ENCODE data around the gene SPHKAP.
"Not testable (repeated sequence)": the region's sequence is repeated elsewhere in the genome, so short reads cannot be mapped to it uniquely, and the experiment has no call there.

SPHKAP gene

GRCh38 chr2:228102949-228103348, 78.5 kb downstream of the SPHKAP start:
- no peak for DNase-seq

- DNase-seq, result no peak
Observed at GRCh38 chr2:228094377-228094921, 87.0 kb downstream of the SPHKAP start.

GRCh38 chr2:228092056-228092455, 89.4 kb downstream of the SPHKAP start:
- DNase-seq, result no peak

- DNase-seq, result no peak
Observed at GRCh38 chr2:228086561-228086960, 94.9 kb downstream of the SPHKAP start.

GRCh38 chr2:228084717-228085116, 96.8 kb downstream of the SPHKAP start:
- no peak for DNase-seq

GRCh38 chr2:228083131-228083530, 98.4 kb downstream of the SPHKAP start:
- DNase-seq, result no peak

- DNase-seq, result no peak
Observed at GRCh38 chr2:228082571-228082970, 98.9 kb downstream of the SPHKAP start.

GRCh38 chr2:228079194-228079593, 102.3 kb downstream of the SPHKAP start:
- DNase-seq, result no peak

DNA sequence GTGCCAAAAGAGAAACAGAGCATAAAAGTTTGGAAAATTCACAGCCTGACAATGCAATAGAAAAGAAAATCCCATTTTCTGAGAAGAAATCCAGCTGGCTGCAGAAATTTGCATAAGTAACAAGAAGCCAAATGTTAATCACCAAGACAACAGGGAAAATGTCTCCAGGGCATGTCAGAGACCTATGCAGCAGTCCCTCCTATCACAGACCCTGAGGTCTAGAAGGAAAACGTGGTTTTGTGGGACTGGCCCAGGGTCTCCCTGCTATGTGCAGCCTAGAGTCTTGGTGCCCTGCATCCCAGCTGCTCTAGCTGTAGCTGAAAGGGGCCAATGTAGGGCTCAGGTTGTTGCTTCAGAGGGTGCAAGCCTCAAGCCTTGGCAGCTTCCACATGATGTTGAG, 104.8 kb downstream of the SPHKAP start:
- DNase-seq, result not testable (repeated sequence)

- no peak for DNase-seq
Observed at GRCh38 chr2:228072669-228073068, 108.8 kb downstream of the SPHKAP start.

DNA sequence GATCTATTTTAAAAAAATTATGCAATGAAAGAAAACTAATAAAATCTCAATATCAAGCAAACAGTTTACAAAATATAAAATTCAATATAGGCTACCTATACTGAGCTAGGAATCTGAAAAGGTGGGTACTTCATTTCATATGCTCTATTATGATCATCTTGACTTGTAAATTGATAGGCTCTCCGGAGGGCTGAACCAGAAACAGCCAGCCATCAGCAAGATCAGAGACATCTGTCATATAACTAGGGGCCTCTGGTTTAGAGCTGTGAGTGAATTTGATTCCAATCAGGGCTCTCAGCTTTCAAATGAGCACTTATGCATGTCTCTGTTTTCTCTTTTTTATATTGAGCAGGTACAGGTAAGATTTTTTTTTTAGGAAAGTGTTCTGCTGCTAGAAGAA, 114.2 kb downstream of the SPHKAP start:
- DNase-seq, result no peak

DNA sequence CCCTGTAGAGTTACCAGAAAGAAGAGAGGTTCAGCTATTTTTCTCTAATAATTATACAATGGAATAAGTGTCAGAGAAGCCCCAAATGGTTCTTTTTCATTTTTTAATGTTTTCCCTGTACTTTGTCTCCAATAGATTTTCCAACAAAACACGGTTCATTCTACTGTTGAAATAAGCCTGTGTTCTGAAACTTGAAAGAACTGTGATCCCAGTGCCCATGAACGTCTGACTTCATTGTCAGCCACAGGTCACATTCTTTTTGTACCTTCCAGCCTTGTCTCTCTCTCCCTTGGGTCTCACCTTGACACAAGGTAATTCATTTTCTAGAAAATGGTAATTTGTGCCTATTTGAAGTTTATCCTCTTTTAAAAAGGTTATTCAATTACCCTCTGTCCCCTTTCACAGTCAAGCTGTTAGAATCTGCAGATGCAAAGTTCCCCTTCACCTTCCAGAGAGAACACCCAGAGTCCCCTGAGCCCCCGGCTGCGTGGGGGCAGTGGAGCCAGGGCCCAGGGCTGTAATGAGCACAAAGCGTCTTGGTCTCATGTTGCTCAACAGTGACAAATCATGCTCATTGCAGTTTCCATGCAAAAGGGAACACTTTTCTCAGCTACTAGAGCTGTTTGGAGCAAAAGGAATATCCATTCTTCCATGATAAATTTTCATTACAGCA, 115.2 kb downstream of the SPHKAP start:
- DNase-seq, result no peak

GRCh38 chr2:228065686-228066085, 115.8 kb downstream of the SPHKAP start:
- DNase-seq, result no peak

DNA sequence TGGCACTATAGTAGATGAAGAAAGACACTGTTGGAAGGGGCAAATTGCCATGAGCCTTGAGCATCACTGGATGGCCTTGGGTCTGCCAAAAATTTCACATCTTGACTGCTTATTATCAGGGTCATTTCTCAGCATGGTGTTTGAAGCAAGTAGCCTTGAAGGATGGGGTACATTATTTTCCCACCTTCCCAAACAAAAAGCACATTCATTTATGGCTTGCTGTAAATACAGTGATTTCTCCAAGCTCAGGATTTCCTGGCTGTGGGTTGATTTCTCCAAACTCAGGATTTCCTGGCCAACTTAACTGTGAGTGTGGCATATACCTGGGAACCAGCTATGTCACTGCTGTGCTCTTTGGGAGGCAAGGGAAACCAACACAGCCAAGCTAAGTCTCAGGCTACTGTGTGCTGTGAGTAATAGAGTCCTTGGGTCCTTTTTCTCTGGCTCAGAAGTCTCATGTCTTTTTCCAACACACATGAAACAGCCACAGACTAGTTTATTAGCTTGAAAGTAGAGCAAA, 116.6 kb downstream of the SPHKAP start:
- no peak for DNase-seq

DNA sequence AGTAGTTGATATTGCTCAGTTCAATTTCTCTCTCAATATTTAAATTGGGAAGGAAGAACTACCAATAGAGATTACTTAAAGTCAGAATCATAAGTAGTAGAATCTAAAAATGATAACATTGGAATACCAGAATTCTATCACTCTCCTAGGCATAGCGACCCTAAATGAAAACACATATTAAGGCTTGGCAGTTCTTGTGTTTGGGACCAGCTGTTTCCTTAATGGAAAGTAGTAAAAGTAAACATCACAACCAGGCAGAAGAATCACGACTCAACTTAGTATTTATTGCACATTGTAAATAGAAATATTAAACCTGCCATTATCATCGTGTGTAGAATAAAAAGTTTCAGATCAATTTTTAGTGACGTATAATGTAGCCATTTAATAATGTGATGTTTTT, 117.5 kb downstream of the SPHKAP start:
- DNase-seq, result no peak

GRCh38 chr2:228063558-228063957, 117.9 kb downstream of the SPHKAP start:
- DNase-seq, result no peak

GRCh38 chr2:228059735-228060134, 121.8 kb downstream of the SPHKAP start:
- DNase-seq, result no peak

DNA sequence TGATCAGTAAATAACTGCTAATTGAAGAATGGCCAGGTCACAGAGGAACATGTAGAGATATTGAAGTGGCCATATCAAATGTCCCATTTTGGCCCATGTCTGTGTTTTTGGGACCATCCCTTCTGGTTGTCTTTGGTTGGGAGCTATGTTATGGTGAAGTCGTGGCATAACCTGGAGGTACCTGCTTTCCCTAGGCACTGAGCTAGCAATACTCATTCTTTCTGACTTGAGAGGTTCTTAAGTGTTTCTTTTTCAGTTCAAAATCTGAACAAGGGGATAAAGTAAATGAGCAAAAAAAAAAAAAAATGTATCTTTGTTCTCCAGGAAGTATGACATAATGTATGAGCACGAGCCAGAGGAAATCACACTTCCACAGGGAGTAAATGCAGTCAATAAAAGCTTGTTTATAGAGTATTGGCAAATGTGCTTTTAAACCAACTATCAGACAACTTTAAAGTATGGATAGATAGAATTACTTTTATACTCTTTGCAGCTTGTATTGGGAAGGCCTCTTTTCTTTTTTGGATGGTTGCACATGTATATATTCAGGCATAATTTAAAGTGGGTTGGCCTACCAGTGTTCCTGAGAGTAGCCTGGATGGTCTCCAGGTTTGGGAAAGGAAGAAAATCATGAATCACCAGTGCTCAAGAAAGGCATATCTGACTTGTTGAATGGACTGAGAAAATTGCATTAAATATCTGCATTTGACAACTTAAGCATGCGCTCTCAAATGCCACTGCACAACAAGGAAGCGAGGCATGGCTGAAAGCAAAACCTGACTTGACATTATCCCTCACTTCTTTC, 125.0 kb downstream of the SPHKAP start:
- DNase-seq, result no peak

DNA sequence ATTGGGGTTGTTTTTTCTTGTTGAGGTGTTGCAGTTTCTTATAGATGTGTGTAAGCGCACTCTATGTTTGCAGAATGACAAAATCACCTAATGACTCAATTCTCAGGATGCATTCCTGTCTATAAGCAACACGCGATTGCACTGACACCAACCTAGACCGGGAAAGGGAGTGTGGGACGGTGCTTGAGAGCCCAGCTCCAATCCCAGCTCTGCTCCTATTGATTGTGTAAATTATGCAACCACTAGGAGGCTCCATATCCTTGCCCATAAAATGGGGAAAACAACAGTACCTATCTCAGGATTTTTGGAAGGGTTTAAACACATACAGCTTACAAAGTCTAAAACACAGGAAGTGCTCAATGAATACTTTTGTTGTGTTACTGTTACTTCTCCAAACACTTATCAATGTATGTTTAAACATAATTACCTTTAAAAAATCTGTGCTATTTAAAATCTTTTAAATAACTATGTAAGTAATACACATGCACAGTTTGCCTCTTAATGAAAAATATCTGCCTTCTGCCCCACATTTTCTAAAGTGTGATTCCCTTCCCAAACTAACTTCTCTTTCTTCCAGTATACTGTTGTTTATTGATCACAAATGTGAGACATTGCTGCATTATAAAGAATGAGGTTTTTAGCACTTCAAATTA, 132.5 kb downstream of the SPHKAP start:
- DNase-seq, result peak in 1 of 2 experiments; percentile 33

DNA sequence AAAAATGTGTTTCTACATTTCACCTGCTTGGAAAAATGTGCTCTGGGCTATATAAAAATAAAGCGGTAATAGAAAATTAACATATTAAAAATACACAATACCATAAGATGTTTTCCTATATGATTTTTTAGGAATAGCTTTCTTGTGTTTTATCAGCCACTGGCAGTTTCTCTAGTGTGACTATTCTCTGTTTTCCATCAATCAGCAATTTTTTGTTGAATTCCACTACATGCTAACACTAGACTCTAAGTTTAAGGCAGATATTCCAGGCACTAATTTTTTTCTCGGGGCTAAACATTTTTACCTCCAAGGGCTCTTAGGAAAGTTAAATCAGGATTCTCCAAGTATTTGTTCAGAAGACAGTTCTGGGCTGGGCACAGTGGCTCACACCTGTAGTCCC, 140.5 kb downstream of the SPHKAP start:
- no peak for DNase-seq

DNA sequence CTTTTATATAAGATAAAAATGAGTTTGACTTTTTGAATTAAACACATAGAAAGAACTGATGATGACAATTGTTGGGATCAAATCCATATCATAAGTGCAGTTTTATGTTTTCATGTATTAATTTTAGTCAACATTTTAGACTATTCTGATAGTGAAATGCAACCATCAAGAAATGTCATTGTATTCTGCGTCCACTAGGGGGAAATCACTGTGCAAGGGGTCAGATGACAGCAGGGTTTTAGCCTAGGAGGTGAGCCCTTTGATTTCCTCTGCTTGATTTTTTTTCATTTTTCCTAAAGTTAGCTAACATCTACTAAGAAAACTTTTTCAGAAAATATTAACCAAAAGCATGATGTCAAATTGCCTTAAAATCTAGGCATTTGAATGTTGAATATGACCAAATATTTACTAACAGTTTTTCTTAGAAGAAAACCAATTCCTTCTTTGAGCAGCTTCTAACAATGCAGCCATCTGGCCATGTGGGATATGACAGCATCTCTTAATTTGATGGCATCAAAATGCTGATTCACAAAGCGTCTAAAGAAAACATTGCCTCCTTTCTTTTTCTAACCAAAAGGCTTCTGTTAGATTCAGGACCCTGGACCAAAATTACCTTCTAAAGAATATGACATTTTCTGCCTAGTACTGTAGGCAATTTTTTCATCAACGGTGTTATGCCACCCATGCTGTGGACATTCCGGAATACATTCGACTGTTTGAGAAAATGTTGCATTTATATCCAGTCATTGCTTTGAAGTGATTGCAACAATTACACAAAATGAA, 141.5 kb downstream of the SPHKAP start:
- DNase-seq, result peak in 1 of 2 experiments; percentile 4

- DNase-seq, result peak in 1 of 2 experiments; percentile 1
Observed at GRCh38 chr2:228038967-228039366, 142.5 kb downstream of the SPHKAP start.

- no peak for DNase-seq
Observed at GRCh38 chr2:228037915-228038314, 143.6 kb downstream of the SPHKAP start.
